HepG2 (cell line): Measurements from ENCODE around the gene BZW1. TPM values are rescaled to one million over a fixed set of nuclear protein-coding genes. Genes with fewer than 3 reads are reported as not detected.

Experiments
- ADNP ChIP-seq: sonication (generic); formaldehyde crosslinking; IDR thresholded peaks from 2 replicates; pipeline ENCODE4 v1.4.0; 2020; ENCODE audit warnings: missing genetic modification reagents
- ATAD3A ChIP-seq: sonication (generic); formaldehyde crosslinking; IDR thresholded peaks from 2 replicates; pipeline ENCODE4 v1.4.0; 2020; ENCODE audit warnings: missing genetic modification reagents
- ELF3 ChIP-seq: IDR thresholded peaks from 2 replicates; pipeline ENCODE4 v1.6.1; 2016; ENCODE audit warnings: missing genetic modification reagents, missing compliant biosample characterization
- FOXP4 ChIP-seq: sonication (generic); formaldehyde crosslinking; IDR thresholded peaks from 2 replicates; pipeline ENCODE4 v1.4.0; 2020; ENCODE audit warnings: missing genetic modification reagents
- HMG20B ChIP-seq: conservative IDR thresholded peaks from 2 replicates; pipeline ENCODE4 v1.6.1; 2016; ENCODE audit warnings: missing genetic modification reagents, missing compliant biosample characterization
- HNRNPLL ChIP-seq: fragments of 200-400 bp; formaldehyde crosslinking; IDR thresholded peaks from 2 replicates; pipeline ENCODE4 v1.6.1; 2017; ENCODE audit warnings: mild to moderate bottlenecking, low read depth, low read length; ENCODE audit not compliant: poor library complexity, severe bottlenecking
- HOXA7 ChIP-seq: sonication (generic); formaldehyde crosslinking; IDR thresholded peaks from 2 replicates; pipeline ENCODE4 v1.8.1; 2022; ENCODE audit warnings: mild to moderate bottlenecking, missing genetic modification reagents, moderate library complexity
- IRF2 ChIP-seq: IDR thresholded peaks from 2 replicates; pipeline ENCODE4 v1.6.1; 2018; ENCODE audit warnings: missing genetic modification reagents, missing compliant biosample characterization
- KMT2A ChIP-seq: sonication (generic); formaldehyde crosslinking; IDR thresholded peaks from 2 replicates; pipeline ENCODE4 v1.4.0; 2020; ENCODE audit warnings: missing genetic modification reagents
- KMT2B ChIP-seq: IDR thresholded peaks from 2 replicates; pipeline ENCODE4 v1.6.1; 2016; ENCODE audit warnings: missing genetic modification reagents, missing compliant biosample characterization
- MAX ChIP-seq: IDR thresholded peaks from 2 replicates; pipeline ENCODE4 v1.6.1; 2012; ENCODE audit warnings: inconsistent platforms
- PHF8 ChIP-seq: sonication (generic); formaldehyde crosslinking; IDR thresholded peaks from 2 replicates; pipeline ENCODE4 v1.5.0; 2020; ENCODE audit warnings: missing genetic modification reagents
- PTBP1 ChIP-seq: fragments of 200-400 bp; formaldehyde crosslinking; IDR thresholded peaks from 2 replicates; pipeline ENCODE4 v1.6.1; 2018; ENCODE audit warnings: low read length, low read depth; ENCODE audit not compliant: poor library complexity, severe bottlenecking
- SETDB1 ChIP-seq: sonication (generic); formaldehyde crosslinking; IDR thresholded peaks from 2 replicates; pipeline ENCODE4 v1.5.1; 2020; ENCODE audit warnings: missing genetic modification reagents, mild to moderate bottlenecking, borderline replicate concordance
- SIX1 ChIP-seq: sonication (generic); formaldehyde crosslinking; IDR thresholded peaks from 2 replicates; pipeline ENCODE4 v1.4.0; 2020; ENCODE audit warnings: missing genetic modification reagents, borderline replicate concordance
- SMYD3 ChIP-seq: sonication (generic); formaldehyde crosslinking; IDR thresholded peaks from 2 replicates; pipeline ENCODE4 v1.8.1; 2023; ENCODE audit warnings: mild to moderate bottlenecking, missing genetic modification reagents
- SOX6 ChIP-seq, 2 experiments: fragments of 450-650 bp in 1 of 2; sonication (generic) in 1 of 2; formaldehyde crosslinking in 1 of 2; IDR thresholded peaks; 2 replicates each; pipeline versions ENCODE4 v1.4.0 to v1.6.1; 2017 to 2020; ENCODE audit warnings: antibody characterized with exemption in 1 of 2, mild to moderate bottlenecking in 1 of 2, missing genetic modification reagents in 1 of 2
- SRSF4 ChIP-seq: fragments of 200-400 bp; formaldehyde crosslinking; IDR thresholded peaks from one replicate; pipeline ENCODE4 v1.6.1; 2018; ENCODE audit warnings: mild to moderate bottlenecking, low read depth, low read length, moderate library complexity; ENCODE audit not compliant: poor library complexity, severe bottlenecking
- TOE1 ChIP-seq: sonication (generic); formaldehyde crosslinking; IDR thresholded peaks from 2 replicates; pipeline ENCODE4 v1.4.0; 2020; ENCODE audit warnings: mild to moderate bottlenecking, missing genetic modification reagents
- ZBTB20 ChIP-seq: sonication (generic); formaldehyde crosslinking; IDR thresholded peaks from 2 replicates; pipeline ENCODE4 v1.8.1; 2023; ENCODE audit warnings: missing genetic modification reagents, low read depth, mild to moderate bottlenecking, borderline replicate concordance
- ZMAT5 ChIP-seq: sonication (generic); formaldehyde crosslinking; IDR thresholded peaks from 2 replicates; pipeline ENCODE4 v1.5.0; 2020; ENCODE audit warnings: mild to moderate bottlenecking, low read depth, missing genetic modification reagents, borderline replicate concordance
- ZNF101 ChIP-seq: sonication (generic); formaldehyde crosslinking; IDR thresholded peaks from 2 replicates; pipeline ENCODE4 v1.4.0; 2020; ENCODE audit warnings: mild to moderate bottlenecking, low read depth, missing genetic modification reagents, borderline replicate concordance
- ZNF367 ChIP-seq: sonication (generic); formaldehyde crosslinking; IDR thresholded peaks from 2 replicates; pipeline ENCODE4 v1.4.0; 2020; ENCODE audit warnings: missing genetic modification reagents, borderline replicate concordance
- ZNF629 ChIP-seq: sonication (generic); formaldehyde crosslinking; conservative IDR thresholded peaks from 2 replicates; pipeline ENCODE4 v1.5.0; 2020; ENCODE audit warnings: missing genetic modification reagents
- ZNF672 ChIP-seq: sonication (generic); formaldehyde crosslinking; IDR thresholded peaks from 2 replicates; pipeline ENCODE4 v1.8.1; 2022; ENCODE audit warnings: missing genetic modification reagents
- ZZZ3 ChIP-seq: sonication (generic); formaldehyde crosslinking; IDR thresholded peaks from 2 replicates; pipeline ENCODE4 v1.4.0; 2020; ENCODE audit warnings: missing genetic modification reagents, mild to moderate bottlenecking, borderline replicate concordance
- polyA plus RNA-seq, 8 experiments: library from polyadenylated mRNA; depleted of rRNA in 3 of 8; stranded (reverse) in 7 of 8; unstranded in 1 of 8; fragments of >200 nt; fragmentation: Illumina TruSeq in 4 of 8; extraction: Trizol in 4 of 8; gene quantifications; 2 replicates each; pipeline versions ENCODE4 v1.2.1 to v1.2.3, GENCODE V29; 2011 to 2016; ENCODE audit warnings: low read depth in 4 of 8, missing spikeins in 1 of 8, mixed read lengths in 1 of 8; ENCODE audit not compliant: insufficient read depth in 1 of 8
- total RNA-seq, 5 experiments: library from RNA; depleted of rRNA; stranded (reverse); fragments of >200 nt; fragmentation: Illumina TruSeq; extraction: Trizol; gene quantifications; 2 replicates each; pipeline ENCODE4 v1.2.3, GENCODE V29; 2016; ENCODE audit warnings: low read depth in 1 of 5

The BZW1 gene
- total and polyA plus RNA-seq, 2 of the 13 experiments (the other 11 are each of a cell fraction or from before 2014, with no cell fraction given): 106 to 384 TPM

- TF ChIP-seq KMT2A (peak; percentile 95), HOXA7 (CRISPR knock-in tag) (no peak; the same call in 1 of the 2 replicates), SRSF4 (peak; percentile 34), ZNF672 (CRISPR knock-in tag) (no peak), SIX1 (CRISPR knock-in tag) (peak; percentile 40; the same call in 1 of the 2 replicates), ZNF367 (no peak; the same call in none of the 2 replicates), MAX (peak; percentile 88), PHF8 (peak; percentile 96), ZMAT5 (CRISPR knock-in tag) (peak; percentile 93; the same call in 1 of the 2 replicates), ADNP (CRISPR knock-in tag) (no peak), ZBTB20 (CRISPR knock-in tag) (peak; percentile 94), ZNF101 (CRISPR knock-in tag) (peak; percentile 79; the same call in 1 of the 2 replicates), ELF3 (CRISPR knock-in tag) (peak; percentile 93), PTBP1 (no peak), HMG20B (CRISPR knock-in tag) (0 out of 2 replicates have a peak, but pooled peaks have one; percentile 3), IRF2 (CRISPR knock-in tag) (peak; percentile 98), SOX6 (IDR thresholded peaks at IDR 0.05) (no peak), SOX6 (CRISPR knock-in tag; IDR thresholded peaks at IDR 0.05) (peak; percentile 87), KMT2B (peak; percentile 97), TOE1 (CRISPR knock-in tag) (peak; percentile 63; the same call in 1 of the 2 replicates), ZZZ3 (CRISPR knock-in tag) (peak; percentile 75; the same call in 1 of the 2 replicates), SETDB1 (CRISPR knock-in tag) (0 out of 2 replicates have a peak, but pooled peaks have one; percentile 69), ATAD3A (CRISPR knock-in tag) (peak; percentile 78; the same call in 1 of the 2 replicates), HNRNPLL (peak; percentile 89), FOXP4 (peak; percentile 88), SMYD3 (peak; percentile 98), ZNF629 (peak; percentile 40; the same call in 1 of the 2 replicates)
Observed at GRCh38 chr2:200864176-200865034, 52.7 kb downstream of the BZW1 start, which contains the start of gene CLK1 (continued).
